HG02884 (cell line): ENCODE results near the gene AGPAT4.
"Not testable (repeated sequence)": the region's sequence is repeated elsewhere in the genome, so short reads cannot be mapped to it uniquely, and the experiment has no call there.

ENCODE experiments used
- ATAC-seq: cut with Tn5 transposase; IDR thresholded peaks from one replicate; pipeline ENCODE4 v1.9.1; 2021; ENCODE audit warnings: mild to moderate bottlenecking, moderate library complexity; ENCODE audit not compliant: unreplicated experiment

Gene AGPAT4, protein sequence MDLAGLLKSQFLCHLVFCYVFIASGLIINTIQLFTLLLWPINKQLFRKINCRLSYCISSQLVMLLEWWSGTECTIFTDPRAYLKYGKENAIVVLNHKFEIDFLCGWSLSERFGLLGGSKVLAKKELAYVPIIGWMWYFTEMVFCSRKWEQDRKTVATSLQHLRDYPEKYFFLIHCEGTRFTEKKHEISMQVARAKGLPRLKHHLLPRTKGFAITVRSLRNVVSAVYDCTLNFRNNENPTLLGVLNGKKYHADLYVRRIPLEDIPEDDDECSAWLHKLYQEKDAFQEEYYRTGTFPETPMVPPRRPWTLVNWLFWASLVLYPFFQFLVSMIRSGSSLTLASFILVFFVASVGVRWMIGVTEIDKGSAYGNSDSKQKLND

DNA sequence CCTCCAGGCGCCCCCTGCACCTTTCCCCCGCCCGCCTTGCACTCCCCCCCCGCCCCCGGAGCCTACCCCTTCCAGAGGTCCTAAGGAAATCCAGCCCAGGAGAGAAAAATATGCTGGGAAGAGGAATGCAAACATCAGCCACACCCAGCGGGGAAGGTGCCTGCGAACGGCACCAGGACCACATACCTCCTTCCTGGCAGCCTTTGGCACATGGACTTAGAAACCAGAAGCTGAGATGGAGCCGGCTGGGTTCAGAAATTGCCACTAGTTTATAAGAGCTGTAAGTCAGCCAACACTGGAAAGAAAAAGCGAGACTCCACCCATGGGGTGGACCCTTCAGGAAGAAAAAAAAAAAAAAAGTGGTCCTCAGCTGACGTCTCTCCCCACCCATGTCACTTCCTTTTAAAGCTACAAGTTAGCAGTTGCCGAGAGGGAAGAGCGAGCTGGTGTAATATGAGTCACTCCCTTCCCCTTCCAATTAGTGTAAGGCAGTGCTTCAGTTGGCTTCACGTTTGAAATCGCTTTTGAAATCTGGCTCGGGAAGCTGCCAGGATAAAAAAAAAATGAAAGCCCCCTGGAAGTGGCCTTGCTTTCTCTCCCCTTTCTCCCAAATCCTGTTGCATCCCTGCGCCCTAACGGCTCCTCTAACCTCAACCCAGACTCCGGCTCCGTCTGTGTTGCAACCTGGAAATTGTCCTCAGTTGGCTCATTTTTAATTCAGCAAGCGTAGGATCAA is at the start of gene AGPAT4:
TSS of gene AGPAT4 (minus strand) at position 310 of the 736 bp plus-strand sequence. CDS start 41,848 bp downstream, outside the sequence.
- peak; percentile 99 for ATAC-seq

DNA sequence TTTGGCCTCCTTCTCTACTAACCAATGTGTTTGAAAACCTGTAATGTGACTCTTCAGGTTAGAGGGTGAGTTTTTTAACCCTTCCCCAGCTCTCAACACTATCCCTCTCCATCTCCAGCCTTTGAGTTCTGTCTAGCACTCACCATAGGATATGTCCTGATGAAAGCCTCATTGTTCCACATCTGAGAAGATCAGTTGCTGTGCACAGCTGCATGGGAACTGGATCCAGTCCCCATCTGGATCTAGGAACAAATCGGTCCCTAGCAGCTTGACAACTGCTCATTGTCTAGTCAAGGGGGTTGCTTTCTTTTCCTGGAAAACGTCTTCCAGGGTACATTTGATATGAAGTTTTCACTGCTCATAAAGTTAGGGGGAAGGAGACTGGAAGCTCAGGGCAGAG is 45.4 kb upstream of the AGPAT4 start:
- no peak for ATAC-seq

DNA sequence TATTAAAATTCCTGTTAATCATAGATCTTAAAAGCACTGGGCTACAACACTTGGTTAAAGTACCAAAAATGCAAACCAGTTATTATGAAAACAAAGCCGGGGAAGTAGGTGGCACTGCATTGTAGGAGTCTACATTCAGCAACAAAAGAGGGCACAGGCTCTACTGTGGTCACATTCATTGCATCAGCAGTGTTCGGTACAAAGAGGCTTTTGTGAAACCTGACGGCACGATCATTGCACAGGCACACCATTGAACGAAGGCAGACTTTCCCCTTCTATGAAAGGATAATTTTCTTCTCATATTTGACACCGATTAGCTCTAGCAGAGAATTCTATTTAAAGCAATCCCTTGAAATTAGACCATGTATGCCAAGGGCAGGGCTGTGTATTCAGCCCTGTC is 44.6 kb upstream of the AGPAT4 start:
- no peak for ATAC-seq

DNA sequence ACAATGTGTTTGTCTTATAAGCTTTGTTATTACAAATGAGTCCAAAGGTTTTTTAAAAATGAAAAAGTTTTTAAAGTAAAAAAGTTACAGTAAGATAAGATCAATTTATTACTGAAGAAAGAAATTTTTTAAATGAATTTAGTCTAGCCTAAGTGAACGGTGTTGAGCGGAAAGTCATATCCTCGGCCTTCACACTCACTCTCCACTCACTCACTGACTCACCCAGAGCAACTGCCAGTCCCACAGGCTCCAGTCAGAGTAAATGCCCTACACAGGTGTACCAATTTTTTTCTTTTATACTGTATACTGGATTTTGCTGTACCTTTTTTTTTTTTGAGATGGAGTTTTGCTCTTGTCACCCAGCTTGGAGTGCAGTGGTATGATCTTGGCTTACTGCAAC is 42.7 kb upstream of the AGPAT4 start:
- ATAC-seq: no peak

DNA sequence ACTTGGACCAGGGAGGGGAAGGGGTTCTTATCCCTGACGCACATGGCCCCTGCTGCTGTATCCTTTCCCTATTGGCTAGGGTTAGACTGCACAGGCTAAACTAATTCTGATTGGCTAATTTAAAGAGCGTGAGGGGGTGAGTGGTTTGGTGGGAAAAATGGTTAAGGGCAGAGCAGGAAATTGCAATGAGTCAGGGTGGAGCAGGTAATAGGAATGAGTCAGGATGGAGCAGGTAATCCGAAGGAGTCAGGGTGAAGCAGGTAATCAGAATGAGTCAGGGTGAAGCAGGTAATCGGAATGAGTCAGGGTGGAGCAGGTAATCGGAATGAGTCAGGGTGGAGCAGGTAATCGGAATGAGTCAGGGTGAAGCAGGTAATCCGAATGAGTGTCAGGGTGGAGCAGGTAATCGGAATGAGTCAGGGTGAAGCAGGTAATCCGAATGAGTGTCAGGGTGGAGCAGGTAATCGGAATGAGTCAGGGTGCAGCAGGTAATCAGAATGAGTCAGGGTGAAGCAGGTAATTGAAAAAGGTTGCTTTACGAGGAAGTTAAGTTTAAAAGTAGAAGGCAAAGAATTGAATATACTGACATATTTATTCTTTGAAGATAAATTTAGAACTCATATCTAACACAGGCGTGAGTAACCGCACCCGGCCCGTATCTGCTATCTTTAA is 41.5 kb upstream of the AGPAT4 start:
- ATAC-seq: not testable (repeated sequence)

DNA sequence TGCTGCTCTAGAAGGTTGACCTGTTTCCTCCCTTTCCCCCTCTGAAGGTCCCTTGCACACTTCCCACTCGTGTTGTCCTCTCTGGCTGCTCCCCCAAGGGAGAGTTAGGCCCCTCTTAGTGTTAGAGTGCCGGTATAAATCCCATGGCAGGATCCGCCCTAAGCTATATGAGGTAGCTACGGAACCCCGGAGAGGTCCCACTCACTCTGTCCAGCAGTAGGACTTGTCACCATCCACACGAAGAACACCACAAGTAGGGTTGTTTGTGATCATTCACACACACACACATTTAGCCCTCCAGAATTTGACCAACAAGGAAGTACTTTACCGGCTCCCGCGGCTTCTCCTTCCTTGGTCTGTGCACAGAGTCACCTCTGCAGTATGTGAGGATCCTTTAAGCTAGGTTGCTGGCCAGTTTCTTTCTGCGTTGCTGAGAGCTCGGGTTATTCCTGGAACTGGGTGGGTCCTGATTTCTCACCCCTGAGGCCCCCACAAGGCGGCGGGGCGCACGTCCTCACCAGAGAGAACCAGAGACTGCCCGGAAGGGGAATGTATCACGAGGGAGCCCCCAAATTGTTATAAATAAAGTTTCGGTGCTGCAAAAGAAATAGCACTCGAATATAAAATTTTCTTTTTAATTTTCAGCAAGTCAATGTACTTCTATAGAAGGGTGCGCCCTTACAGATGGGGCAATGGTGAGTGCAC is 40.8 kb upstream of the AGPAT4 start:
- not testable (repeated sequence) for ATAC-seq

DNA sequence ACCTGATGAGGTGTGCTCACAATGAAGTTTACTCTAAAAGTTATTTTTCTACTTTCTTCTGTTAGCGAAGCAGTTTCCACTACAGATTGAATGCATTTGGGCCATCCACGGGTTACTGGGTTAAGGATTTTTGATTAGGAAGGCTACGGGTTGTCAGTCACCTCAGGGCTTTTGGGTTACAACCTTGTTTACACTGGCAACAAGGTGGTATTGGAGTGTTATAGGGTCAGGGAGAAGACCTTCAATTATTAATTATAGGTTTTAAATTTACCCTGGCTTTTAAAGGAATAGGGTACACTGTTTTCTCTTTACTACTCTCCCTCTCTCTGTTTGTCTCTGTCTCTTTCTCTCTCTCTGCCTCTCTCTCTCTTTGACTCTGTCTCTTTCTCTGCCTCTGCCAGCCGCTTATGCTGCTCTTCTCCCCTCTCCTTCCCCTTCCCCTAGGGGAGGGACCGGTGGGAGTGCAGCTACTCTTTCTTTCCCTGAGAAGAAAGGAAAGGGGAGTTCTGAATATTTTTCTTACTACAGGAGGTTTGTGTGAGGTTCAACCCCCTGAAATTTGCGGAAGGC is 40.2 kb upstream of the AGPAT4 start:
- no peak for ATAC-seq

DNA sequence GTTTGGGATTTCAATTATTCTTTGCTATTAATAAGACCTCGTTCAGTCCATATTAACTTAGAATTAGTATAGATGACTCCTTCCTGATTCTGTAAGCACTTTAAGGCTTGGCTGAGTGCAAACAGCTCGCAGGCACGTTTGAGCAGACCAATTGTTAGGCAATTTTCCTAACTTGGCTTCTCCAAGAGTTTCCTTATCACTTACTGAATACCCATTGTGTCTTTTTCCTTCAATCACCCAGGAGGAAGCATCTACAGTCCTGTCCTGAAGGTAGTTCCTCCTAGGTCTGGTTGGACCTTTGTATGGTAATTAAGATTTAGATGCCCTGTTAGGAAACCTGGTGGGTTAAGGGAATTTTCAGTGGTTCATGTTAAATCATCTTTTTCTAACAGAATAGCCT is 39.6 kb upstream of the AGPAT4 start:
- ATAC-seq: not testable (repeated sequence)

DNA sequence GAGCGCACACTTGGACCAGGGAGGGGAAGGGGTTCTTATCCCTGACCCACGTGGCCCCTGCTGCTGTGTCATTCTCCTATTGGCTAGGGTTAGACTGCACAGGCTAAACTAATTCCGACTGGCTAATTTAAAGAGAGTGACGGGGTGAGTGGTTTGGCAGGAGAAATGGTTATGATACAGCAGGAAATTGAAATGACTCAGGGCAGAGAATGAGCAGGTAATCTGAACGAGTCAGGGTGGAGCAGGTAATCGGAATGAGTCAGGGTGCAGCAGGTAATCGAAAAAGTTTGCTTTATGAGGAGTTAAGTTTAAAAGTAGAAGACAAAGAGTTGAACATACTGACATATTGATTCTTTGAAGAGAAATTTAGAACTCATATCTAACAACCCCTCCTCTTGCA is 35.9 kb upstream of the AGPAT4 start:
- not testable (repeated sequence) for ATAC-seq

DNA sequence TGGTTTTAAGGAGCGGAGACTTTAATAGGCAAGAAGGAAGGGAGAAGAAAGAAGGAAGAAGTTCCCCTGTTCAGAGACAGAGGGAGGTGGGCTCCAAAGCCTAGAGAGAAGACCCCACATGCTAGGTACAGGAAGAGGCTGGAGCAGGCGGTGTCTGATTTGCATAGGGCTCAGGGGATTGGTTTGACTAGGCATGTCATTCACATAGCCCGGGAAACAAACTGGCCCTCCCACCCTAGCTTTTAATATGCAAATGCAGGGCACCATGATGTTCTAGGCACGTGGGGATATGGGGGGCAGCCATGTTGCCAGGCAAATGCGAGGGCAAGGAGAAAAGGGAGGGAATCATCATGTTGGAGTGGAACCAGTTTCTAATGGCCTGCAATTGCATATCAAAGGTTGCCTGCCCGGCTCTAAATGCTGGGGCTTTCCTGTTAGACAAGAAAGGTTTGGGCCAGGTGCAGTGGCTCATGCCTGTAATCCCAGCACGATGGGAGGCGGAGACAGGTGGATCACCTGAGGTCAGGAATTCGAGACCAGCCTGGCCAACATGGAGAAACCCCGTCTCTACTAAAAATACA is 34.3 kb upstream of the AGPAT4 start:
- no peak for ATAC-seq

DNA sequence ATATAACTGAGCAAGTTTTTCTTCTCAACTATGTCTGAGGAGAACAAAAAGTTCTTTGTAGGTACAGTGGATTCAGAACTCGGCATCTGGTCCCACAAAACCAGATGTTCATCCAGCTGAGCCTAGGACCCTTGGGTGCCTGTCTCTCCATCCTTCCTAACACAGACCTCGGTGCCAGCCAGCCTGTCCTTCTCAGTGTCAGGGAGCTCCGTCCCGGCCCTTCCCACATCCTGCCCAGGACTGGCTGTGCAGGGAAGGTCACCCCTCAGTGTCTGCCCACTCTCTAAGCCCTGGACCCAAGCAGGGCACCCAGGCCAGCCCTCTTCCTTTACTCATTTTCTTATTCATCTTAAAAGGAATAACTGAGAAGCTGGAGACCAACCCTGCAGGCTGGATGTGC is 32.0 kb upstream of the AGPAT4 start:
- ATAC-seq: no peak

DNA sequence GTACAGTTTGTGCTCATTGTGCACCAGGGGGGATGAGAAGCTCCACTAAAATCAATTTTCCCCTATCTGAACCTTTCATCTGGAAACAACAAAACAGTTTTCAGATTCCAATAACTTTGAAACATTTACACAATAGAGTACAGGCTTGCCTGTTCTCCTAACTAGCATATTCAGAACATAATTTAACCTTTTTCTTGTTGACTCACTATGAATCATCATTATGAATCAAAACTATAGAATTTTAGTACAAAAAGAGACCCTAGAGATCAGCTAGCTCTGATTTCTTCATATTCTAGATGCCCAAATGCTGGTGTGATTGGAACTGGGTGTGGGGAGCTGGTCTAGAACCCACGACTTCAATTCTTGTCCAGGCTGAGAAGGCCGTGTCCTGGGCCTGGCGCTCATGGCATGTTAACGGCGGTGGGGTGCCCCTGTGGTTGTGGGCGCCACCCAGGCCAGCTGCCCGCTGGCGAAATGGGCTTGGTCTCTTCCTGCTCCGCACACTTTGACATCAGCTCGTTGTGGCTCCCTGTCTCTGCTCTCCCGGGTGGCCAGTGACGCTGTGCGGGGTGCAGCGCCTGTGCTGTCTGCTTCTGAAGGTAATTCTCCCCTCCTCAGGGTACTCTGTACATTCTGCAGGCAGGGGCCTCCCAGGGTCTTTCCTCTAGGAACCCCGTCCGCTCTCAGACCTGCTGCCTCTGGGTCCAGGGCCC is 29.9 kb upstream of the AGPAT4 start:
- no peak for ATAC-seq

DNA sequence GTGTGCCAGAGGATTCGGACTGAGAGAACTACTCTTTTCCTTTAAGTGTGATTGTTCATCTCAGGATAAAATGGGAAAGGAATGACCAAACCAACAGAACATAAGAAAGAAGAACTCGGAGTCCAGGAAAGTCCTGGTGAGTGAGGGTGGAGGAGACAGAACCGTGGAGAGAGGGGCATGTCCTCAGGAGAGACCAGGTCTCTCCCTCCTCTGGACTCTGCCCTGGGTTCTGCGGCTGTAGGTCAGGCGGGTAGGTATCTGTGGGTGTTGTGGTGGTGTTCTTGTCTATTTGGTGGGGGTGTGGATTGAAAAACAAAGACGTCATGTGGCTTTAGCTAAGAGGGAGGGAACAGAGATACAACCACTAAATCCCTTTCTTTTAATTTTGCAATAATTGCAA is 29.1 kb upstream of the AGPAT4 start:
- ATAC-seq: no peak

DNA sequence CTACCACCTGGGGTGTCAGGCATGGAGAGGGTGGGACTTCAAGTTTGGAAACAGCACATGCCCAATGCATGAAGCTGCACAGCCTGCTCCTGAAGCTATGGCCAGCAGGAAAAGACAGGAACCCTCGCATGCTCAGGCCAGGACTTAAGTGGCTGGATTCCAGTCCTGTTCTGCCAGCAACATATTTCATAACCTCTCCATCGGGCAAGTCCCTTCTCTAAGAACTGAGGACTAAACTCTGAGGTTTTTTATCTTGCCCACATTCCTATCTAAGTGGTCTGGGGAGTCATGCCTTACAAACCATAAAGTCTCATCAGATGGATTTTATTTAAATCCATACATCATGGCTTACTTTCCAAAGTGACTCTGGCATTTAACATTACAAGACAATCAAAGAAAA is 27.5 kb upstream of the AGPAT4 start:
- ATAC-seq: no peak

DNA sequence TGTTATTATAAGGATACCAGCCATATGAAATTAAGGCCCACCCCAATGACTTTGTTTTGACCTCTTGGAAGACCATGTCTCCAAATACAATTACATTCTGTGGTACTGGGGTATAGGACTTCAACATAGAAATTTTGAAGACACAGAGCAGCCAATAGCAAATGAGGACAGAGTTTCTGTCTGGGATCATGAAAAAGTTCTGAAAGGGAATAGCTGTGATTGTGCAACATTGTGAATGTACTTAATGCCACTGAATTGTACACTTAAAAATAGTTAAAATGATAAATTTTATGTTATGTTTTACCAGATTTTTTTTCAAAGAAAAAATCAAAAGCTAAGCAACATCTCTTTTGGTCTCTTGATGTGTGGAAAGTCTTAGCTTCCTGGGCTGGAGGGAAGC is 27.0 kb upstream of the AGPAT4 start:
- no peak for ATAC-seq

DNA sequence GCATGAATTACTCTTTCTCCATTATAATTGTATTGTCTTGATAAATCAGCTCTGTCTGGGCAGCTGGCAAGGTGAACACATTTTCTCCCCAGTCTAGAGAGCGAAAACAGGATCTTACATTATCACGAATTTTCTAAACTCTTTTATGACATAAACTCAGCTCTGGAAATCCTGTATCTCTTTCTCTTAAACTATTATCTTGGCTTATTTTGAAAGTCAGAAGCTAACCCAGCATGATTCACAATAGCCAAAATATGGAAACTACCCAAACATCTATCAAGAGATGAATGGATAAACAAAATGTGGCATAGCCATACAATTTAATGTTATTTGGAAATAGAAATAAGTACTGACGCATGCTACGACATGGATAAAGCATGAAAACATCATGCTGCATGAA is 25.9 kb upstream of the AGPAT4 start:
- ATAC-seq: no peak

DNA sequence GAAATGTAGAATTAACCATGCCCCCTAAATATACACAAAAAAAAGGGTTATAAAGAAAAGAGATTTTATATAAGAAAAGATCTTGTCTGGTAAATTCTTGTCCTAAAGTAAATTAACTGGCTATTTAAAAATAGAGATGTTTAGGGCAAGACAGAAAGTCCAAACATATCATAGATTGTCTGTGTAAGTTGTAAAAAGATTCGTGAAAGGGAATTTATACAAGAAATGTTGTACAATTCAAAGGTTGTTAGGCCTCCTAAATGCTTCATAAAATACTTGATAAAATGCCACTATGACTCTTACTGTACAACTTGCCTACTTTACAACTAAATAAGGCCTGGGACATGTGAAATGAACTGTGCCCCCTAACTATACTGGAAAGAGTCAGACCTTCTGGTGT is 21.9 kb upstream of the AGPAT4 start:
- ATAC-seq: no peak

DNA sequence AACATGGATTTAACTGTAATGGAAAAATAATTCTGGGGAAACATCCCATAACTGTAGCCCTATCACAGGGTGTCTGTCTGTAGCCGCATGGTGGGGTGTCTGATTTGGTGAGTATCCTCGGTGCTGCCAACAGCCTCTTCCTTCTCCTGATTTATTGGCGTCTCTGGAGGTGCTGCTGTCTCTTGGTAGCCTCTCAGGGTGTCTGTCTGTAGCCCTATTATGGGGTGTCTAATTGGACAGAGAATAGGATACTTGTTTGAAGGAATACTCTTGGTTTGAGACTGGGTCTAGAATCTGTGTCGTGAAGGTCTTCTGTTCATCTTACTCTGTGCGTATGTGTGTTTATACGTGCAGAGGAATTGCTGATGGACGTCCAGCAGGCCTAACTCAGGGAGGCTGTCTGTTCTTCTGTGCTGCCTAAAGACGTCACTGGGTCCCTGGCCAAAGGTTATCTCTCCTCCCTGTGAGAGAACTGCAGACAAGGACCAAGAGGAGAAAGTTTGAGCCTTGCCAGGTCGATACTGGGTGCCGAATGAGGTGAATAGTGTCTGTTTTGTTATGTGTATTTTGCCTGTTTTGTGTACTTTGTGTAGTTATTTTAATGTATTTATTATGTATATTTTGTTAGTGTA is 18.9 kb upstream of the AGPAT4 start:
- ATAC-seq: no peak

DNA sequence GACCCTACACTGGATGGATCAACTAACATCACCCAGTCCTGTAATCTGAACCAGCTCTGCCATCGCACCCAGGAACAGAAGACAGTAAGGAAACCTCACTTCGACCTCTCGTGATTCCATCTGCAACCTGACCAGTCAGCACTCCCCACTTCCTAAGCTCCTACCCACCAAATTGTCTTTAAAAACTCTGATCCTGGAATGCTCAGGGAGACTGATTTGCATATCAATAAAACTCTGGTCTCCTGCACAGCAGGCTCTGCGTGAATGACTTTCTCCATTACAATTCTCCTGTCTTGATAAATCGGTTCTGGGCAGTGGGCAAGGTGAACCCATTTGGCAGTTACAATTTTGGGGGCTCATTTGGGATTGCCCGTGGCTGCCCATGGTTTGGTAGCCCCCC is 18.3 kb upstream of the AGPAT4 start:
- no peak for ATAC-seq
